ENCODE results near the gene INSYN2B. TPM values are rescaled to one million over a fixed set of nuclear protein-coding genes. Genes with fewer than 3 reads are reported as not detected.

INSYN2B gene
- total RNA-seq, 1 experiment from 2014 or later = not detected

DNA sequence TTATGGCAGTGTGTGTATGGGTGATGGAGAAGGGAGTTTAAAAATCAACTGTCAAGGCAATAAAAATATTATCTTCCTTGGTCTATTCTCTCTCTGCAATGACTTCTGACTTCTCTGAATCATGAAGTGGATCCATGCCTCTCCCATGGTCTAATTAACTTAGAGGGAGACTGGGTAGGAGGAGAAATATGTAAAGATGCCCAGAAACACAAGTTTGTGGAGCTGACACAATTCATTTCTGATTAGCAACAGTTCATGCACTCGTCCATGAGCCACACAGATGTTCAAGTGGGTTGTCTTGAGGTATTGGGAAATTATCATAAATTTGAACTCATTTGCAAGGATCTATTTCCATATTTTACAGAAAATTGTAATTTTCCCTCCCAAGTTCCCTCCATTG lies 38.1 kb downstream of the INSYN2B start (continued):
- TF ChIP-seq, protein P1, sequence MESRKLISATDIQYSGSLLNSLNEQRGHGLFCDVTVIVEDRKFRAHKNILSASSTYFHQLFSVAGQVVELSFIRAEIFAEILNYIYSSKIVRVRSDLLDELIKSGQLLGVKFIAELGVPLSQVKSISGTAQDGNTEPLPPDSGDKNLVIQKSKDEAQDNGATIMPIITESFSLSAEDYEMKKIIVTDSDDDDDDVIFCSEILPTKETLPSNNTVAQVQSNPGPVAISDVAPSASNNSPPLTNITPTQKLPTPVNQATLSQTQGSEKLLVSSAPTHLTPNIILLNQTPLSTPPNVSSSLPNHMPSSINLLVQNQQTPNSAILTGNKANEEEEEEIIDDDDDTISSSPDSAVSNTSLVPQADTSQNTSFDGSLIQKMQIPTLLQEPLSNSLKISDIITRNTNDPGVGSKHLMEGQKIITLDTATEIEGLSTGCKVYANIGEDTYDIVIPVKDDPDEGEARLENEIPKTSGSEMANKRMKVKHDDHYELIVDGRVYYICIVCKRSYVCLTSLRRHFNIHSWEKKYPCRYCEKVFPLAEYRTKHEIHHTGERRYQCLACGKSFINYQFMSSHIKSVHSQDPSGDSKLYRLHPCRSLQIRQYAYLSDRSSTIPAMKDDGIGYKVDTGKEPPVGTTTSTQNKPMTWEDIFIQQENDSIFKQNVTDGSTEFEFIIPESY (IDR thresholded peaks at IDR 0.05; ENCODE audit: extremely low read depth, insufficient replicate concordance, low read length) = no peak
- TF ChIP-seq ELF1 (IDR thresholded peaks at IDR 0.05; ENCODE audit: borderline replicate concordance, low read depth) (no peak), ZNF274 (IDR thresholded peaks at IDR 0.05; ENCODE audit: low read depth, low read length) (no peak), SP1 (IDR thresholded peaks at IDR 0.05; ENCODE audit: low read depth) (no peak), SRF (IDR thresholded peaks at IDR 0.05; ENCODE audit: low read depth) (no peak)

DNA sequence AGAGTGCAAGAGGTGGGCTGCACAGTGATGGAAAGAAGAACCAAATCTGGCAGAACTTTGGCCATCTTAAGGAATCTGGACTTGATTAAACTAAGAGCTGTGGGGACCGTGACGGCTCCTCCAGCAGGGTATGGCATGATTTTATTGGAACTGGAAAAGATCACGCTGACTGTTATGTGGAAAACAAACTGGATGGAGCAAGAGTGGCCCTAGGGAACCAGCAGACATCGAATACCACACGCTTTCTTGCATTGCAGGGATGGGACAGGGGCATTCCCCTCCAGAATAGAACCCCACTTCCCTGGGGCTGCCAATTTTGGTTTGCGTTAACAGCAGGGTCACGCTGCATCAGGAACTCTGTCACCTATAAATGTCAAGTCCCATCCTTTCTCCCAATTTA lies 38.8 kb downstream of the INSYN2B start:
- H3K4me2 ChIP-seq (ENCODE audit: low read length) = no peak overlapping the region
- RAD21 ChIA-PET (ENCODE audit: low non-redundant PET in 1 of 2, low total read pairs in 2 of 2, uncharacterized antibody in 2 of 2, unreplicated experiment in 2 of 2) = no interaction called here
- BruUV-seq (replicated peaks) = no TSS peak
- H3K4me1 ChIP-seq (ENCODE audit: control insufficient read depth in 1 of 2, insufficient read depth in 2 of 2, low read length in 2 of 2) = no peaks in the 10 kb centered on the region
- H3K36me3 ChIP-seq (ENCODE audit: control insufficient read depth in 1 of 2, insufficient read depth in 2 of 2, low read length in 2 of 2) = no peaks in the 10 kb centered on the region
- CTCF ChIA-PET = no interaction called here
- no peak overlapping the region for H3K9ac ChIP-seq (ENCODE audit: low read length)
- H3K4me3 ChIP-seq (replicated peaks in 1 of 2; ENCODE audit: low read depth in 1 of 2, low read length in 2 of 2) = no peak overlapping the region
- H3K27ac ChIP-seq (ENCODE audit: low read depth, low read length) = no peak overlapping the region
- no peak for ATAC-seq
- no peak for DNase-seq (ENCODE audit: low read depth, low spot score)
- 0 out of 2 replicates have a peak, but pooled peaks cover 9% of the 10 kb centered on the region for H3K27me3 ChIP-seq (ENCODE audit: insufficient read depth, low read length)
- no peak overlapping the region for H2AFZ ChIP-seq (ENCODE audit: low read depth, low read length, poor library complexity, severe bottlenecking)
- H3K9me3 ChIP-seq (ENCODE audit: control insufficient read depth in 1 of 2, insufficient read depth in 1 of 2, low read depth in 1 of 2, low read length in 2 of 2) = no peaks in the 10 kb centered on the region
- no peaks in the 10 kb centered on the region for H3K9me2 ChIP-seq (ENCODE audit: insufficient read depth)
- intact Hi-C loops (cut with micrococcal nuclease) = no loop called here
- no peaks in the 10 kb centered on the region for H4K20me1 ChIP-seq (ENCODE audit: insufficient read depth)
- H3K79me2 ChIP-seq (ENCODE audit: insufficient read depth, low read length) = no peaks in the 10 kb centered on the region
- POLR2A ChIA-PET = no interaction called here
- TF ChIP-seq ZFX (IDR thresholded peaks at IDR 0.05) (no peak), ELF1 (IDR thresholded peaks at IDR 0.05; ENCODE audit: borderline replicate concordance, low read depth) (no peak), CEBPB (IDR thresholded peaks at IDR 0.05; ENCODE audit: low read depth) (no peak), YY1 (IDR thresholded peaks at IDR 0.05; ENCODE audit: extremely low read depth, insufficient replicate concordance, low read depth, low read length) (no peak), ZNF274 (IDR thresholded peaks at IDR 0.05; ENCODE audit: low read depth, low read length) (no peak), SIN3A (IDR thresholded peaks at IDR 0.05; ENCODE audit: low read depth) (no peak), EZH2phosphoT487 (IDR thresholded peaks at IDR 0.05; ENCODE audit: borderline replicate concordance) (no peak), SP1 (IDR thresholded peaks at IDR 0.05; ENCODE audit: low read depth) (no peak), EGR1 (IDR thresholded peaks at IDR 0.05; ENCODE audit: low read depth) (no peak), EZH2 (IDR thresholded peaks at IDR 0.05) (no peak), CBX3 (IDR thresholded peaks at IDR 0.05; ENCODE audit: low read depth) (no peak), POLR2AphosphoS5 (IDR thresholded peaks at IDR 0.05; ENCODE audit: low read depth, low read length) (no peak), JUND (IDR thresholded peaks at IDR 0.05) (no peak), RAD21 (IDR thresholded peaks at IDR 0.05; ENCODE audit: low read depth) (no peak), POLR2A (IDR thresholded peaks at IDR 0.05; ENCODE audit: borderline replicate concordance, extremely low read depth, insufficient read depth, insufficient read length) (no peak)
- TF ChIP-seq, protein P2, sequence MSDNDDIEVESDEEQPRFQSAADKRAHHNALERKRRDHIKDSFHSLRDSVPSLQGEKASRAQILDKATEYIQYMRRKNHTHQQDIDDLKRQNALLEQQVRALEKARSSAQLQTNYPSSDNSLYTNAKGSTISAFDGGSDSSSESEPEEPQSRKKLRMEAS (IDR thresholded peaks at IDR 0.05) = no peak
- TF ChIP-seq, protein P3, sequence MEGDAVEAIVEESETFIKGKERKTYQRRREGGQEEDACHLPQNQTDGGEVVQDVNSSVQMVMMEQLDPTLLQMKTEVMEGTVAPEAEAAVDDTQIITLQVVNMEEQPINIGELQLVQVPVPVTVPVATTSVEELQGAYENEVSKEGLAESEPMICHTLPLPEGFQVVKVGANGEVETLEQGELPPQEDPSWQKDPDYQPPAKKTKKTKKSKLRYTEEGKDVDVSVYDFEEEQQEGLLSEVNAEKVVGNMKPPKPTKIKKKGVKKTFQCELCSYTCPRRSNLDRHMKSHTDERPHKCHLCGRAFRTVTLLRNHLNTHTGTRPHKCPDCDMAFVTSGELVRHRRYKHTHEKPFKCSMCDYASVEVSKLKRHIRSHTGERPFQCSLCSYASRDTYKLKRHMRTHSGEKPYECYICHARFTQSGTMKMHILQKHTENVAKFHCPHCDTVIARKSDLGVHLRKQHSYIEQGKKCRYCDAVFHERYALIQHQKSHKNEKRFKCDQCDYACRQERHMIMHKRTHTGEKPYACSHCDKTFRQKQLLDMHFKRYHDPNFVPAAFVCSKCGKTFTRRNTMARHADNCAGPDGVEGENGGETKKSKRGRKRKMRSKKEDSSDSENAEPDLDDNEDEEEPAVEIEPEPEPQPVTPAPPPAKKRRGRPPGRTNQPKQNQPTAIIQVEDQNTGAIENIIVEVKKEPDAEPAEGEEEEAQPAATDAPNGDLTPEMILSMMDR (IDR thresholded peaks at IDR 0.05 in 2 of 3, conservative IDR thresholded peaks at IDR 0.05 in 1 of 3; ENCODE audit: borderline replicate concordance in 1 of 3, insufficient read depth in 1 of 3, low read depth in 2 of 3, low read length in 2 of 3) = no peak
- TF ChIP-seq, protein P4, sequence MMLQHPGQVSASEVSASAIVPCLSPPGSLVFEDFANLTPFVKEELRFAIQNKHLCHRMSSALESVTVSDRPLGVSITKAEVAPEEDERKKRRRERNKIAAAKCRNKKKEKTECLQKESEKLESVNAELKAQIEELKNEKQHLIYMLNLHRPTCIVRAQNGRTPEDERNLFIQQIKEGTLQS (IDR thresholded peaks at IDR 0.05) = no peak
- TF ChIP-seq, protein P1 (IDR thresholded peaks at IDR 0.05; ENCODE audit: extremely low read depth, insufficient replicate concordance, low read length) = no peak
